HEK293 (cell line): ENCODE measurements around the gene TMPRSS6.

Source experiments
- CTCF ChIA-PET: fragments of 350-600 bp; formaldehyde crosslinking; extraction: SDS; loops from one replicate; lab custom pipeline; 2021; ENCODE audit warnings: antibody characterized with exemption; lab: Yijun Ruan, JAX
- POLR2A ChIA-PET: fragments of 300-600 bp; formaldehyde crosslinking; extraction: SDS; loops from one replicate; lab custom pipeline; 2020; ENCODE audit warnings: antibody characterized with exemption, inconsistent platforms; lab: Yijun Ruan, JAX
- H3K27ac ChIP-seq: fragments of 200-500 bp; sonication (Bioruptor generic); 2 replicates; pipeline ENCODE4 v1.5.1; 2014; ENCODE audit warnings: low read depth, low read length, control low read depth, inconsistent platforms; ENCODE audit errors: extremely low read depth
- H3K36me3 ChIP-seq, 2 experiments: fragments of 200-500 bp in 1 of 2; sonication (Bioruptor generic) in 1 of 2; 1 replicate in 1 of 2; 2 replicates in 1 of 2; pipeline ENCODE4 v1.5.1; 2014 to 2017; ENCODE audit warnings: inconsistent platforms in 2 of 2, low read length in 2 of 2; ENCODE audit not compliant: control insufficient read depth in 2 of 2, insufficient read depth in 1 of 2
- H3K4me1 ChIP-seq: fragments of 200-500 bp; sonication (Bioruptor generic); 2 replicates; pipeline ENCODE4 v1.5.1; 2014; ENCODE audit warnings: mild to moderate bottlenecking, low read length, inconsistent platforms; ENCODE audit not compliant: control insufficient read depth, insufficient read depth
- H3K4me3 ChIP-seq: 2 replicates; pipeline ENCODE4 v1.5.1; 2011; ENCODE audit warnings: low read depth, mild to moderate bottlenecking, control low read depth, low read length, moderate library complexity
- H3K9me3 ChIP-seq: fragments of 200-500 bp; sonication (Bioruptor generic); 2 replicates; pipeline ENCODE4 v1.5.1; 2014; ENCODE audit warnings: low read depth, low read length, inconsistent platforms; ENCODE audit not compliant: control insufficient read depth, insufficient read depth
- AEBP2 ChIP-seq: fragments of 450-650 bp; formaldehyde crosslinking; IDR thresholded peaks from 2 replicates; pipeline ENCODE4 v1.5.1; 2016; ENCODE audit warnings: missing biosample characterization, missing genetic modification characterization, borderline replicate concordance
- EGR2 ChIP-seq: fragments of 450-650 bp; formaldehyde crosslinking; IDR thresholded peaks from 2 replicates; pipeline ENCODE4 v1.5.1; 2016; ENCODE audit warnings: low read depth, missing biosample characterization, missing genetic modification characterization
- GLI2 ChIP-seq: fragments of 450-650 bp; formaldehyde crosslinking; IDR thresholded peaks from 2 replicates; pipeline ENCODE4; 2017; ENCODE audit warnings: missing biosample characterization, missing genetic modification characterization, low read depth, borderline replicate concordance
- GLIS2 ChIP-seq: fragments of 450-650 bp; formaldehyde crosslinking; IDR thresholded peaks from 2 replicates; pipeline ENCODE4 v1.5.1; 2016; ENCODE audit warnings: missing biosample characterization, missing genetic modification characterization
- SALL2 ChIP-seq: fragments of 450-650 bp; formaldehyde crosslinking; IDR thresholded peaks from 2 replicates; pipeline ENCODE4 v1.5.0; 2017; ENCODE audit warnings: missing biosample characterization, mild to moderate bottlenecking, missing genetic modification characterization, borderline replicate concordance
- YY1 ChIP-seq: fragments of 450-650 bp; formaldehyde crosslinking; IDR thresholded peaks from 2 replicates; pipeline ENCODE4 v1.5.1; 2018; ENCODE audit warnings: missing biosample characterization, missing genetic modification characterization
- ZBTB6 ChIP-seq: fragments of 450-650 bp; formaldehyde crosslinking; IDR thresholded peaks from 2 replicates; pipeline ENCODE4 v1.5.1; 2017; ENCODE audit warnings: missing biosample characterization, missing genetic modification characterization
- ZEB2 ChIP-seq: fragments of 450-650 bp; formaldehyde crosslinking; IDR thresholded peaks from 2 replicates; pipeline ENCODE4 v1.5.1; 2016; ENCODE audit warnings: missing biosample characterization, missing genetic modification characterization
- ZNF202 ChIP-seq: fragments of 450-650 bp; formaldehyde crosslinking; IDR thresholded peaks from 2 replicates; pipeline ENCODE4 v1.5.1; 2016; ENCODE audit warnings: missing biosample characterization, missing genetic modification characterization, borderline replicate concordance
- ZNF23 ChIP-seq: fragments of 450-650 bp; formaldehyde crosslinking; IDR thresholded peaks from 2 replicates; pipeline ENCODE4 v1.5.1; 2016; ENCODE audit warnings: missing biosample characterization, missing genetic modification characterization, borderline replicate concordance
- ZNF24 ChIP-seq: fragments of 450-650 bp; formaldehyde crosslinking; IDR thresholded peaks from 2 replicates; pipeline ENCODE4 v1.5.1; 2016; ENCODE audit warnings: missing biosample characterization, missing genetic modification characterization
- ZNF394 ChIP-seq: fragments of 450-650 bp; formaldehyde crosslinking; IDR thresholded peaks from 2 replicates; pipeline ENCODE4 v1.5.1; 2016; ENCODE audit warnings: missing biosample characterization, missing genetic modification characterization, mild to moderate bottlenecking, moderate library complexity, borderline replicate concordance
- ZNF560 ChIP-seq: fragments of 450-650 bp; formaldehyde crosslinking; IDR thresholded peaks from 2 replicates; pipeline ENCODE4 v1.5.1; 2017; ENCODE audit warnings: missing biosample characterization, missing genetic modification characterization, borderline replicate concordance
- ZNF561 ChIP-seq: fragments of 450-650 bp; IDR thresholded peaks from 2 replicates; pipeline ENCODE4 v1.5.1; 2018; ENCODE audit warnings: missing biosample characterization, missing genetic modification characterization, borderline replicate concordance
- ZNF645 ChIP-seq: fragments of 450-650 bp; formaldehyde crosslinking; IDR thresholded peaks from 2 replicates; pipeline ENCODE4; 2016; ENCODE audit warnings: missing biosample characterization, missing genetic modification characterization
- ZNF660 ChIP-seq: fragments of 450-650 bp; IDR thresholded peaks from 2 replicates; pipeline ENCODE4 v1.5.1; 2018; ENCODE audit warnings: missing biosample characterization, mild to moderate bottlenecking, missing genetic modification characterization

Gene TMPRSS6

GRCh38 chr22:37084385-37084784 is 25.1 kb downstream of the TMPRSS6 start:
- Histone ChIP-seq H3K4me3 (no peak overlapping the region), H3K9me3 (no peaks in the 10 kb centered on the region), H3K36me3 (no peaks in the 10 kb centered on the region), H3K27ac (no peak overlapping the region), H3K4me1 (no peaks in the 10 kb centered on the region)
- CTCF ChIA-PET = no interaction called here
- TF ChIP-seq EGR2 (tag by site-specific recombination) = peak; percentile 67
- TF ChIP-seq ZNF645 (tag by site-specific recombination) = no peak
- POLR2A ChIA-PET = interaction anchor here (0.9 kb wide), 1 partner anchor 115 kb away, joined by 4 read pairs; no protein-coding TSS in a partner anchor

- CTCF ChIA-PET = no interaction called here
- H3K27ac ChIP-seq = no peak overlapping the region
- TF ChIP-seq GLI2 (tag by site-specific recombination) = no peak
- TF ChIP-seq ZNF24 = no peak
- TF ChIP-seq ZNF561 (tag by site-specific recombination) = no peak
- TF ChIP-seq SALL2 (tag by site-specific recombination) = no peak
- TF ChIP-seq ZNF23 (tag by site-specific recombination) = no peak
- no peak for TF ChIP-seq ZEB2 (tag by site-specific recombination)
- no peak for TF ChIP-seq ZBTB6 (tag by site-specific recombination)
- TF ChIP-seq ZNF202 (tag by site-specific recombination) = no peak
- no peak for TF ChIP-seq ZNF560 (tag by site-specific recombination)
- no peak for TF ChIP-seq ZNF394
- TF ChIP-seq, all 188 proteins: peak for 0
- Histone ChIP-seq H3K36me3 (no peaks in the 10 kb centered on the region), H3K4me1 (no peaks in the 10 kb centered on the region), H3K9me3 (no peaks in the 10 kb centered on the region), H3K4me3 (no peak overlapping the region)
- POLR2A ChIA-PET = no interaction called here
These were observed 25.6 kb downstream of the TMPRSS6 start for GRCh38 chr22:37083914-37084313.

- no peaks in the 10 kb centered on the region for H3K4me1 ChIP-seq
- H3K27ac ChIP-seq = no peak overlapping the region
- no peaks in the 10 kb centered on the region for H3K9me3 ChIP-seq
- ChIA-PET CTCF (no interaction called here), POLR2A (no interaction called here)
- H3K36me3 ChIP-seq = no peaks in the 10 kb centered on the region
- no peak overlapping the region for H3K4me3 ChIP-seq
- TF ChIP-seq ZNF660 (tag by site-specific recombination) (no peak), YY1 (tag by site-specific recombination) (no peak), AEBP2 (tag by site-specific recombination) (no peak), GLIS2 (tag by site-specific recombination) (0 out of 2 replicates have a peak, but pooled peaks have one; percentile 22)
These were observed 27.2 kb downstream of the TMPRSS6 start for GRCh38 chr22:37082251-37082873.
